NCI-H82 treated with DMSO at 0.1 percent for 48 hours (cell line): ENCODE results near the gene RTBDN.
A peak's percentile ranks its signal among the peaks of the same experiment; 100 is the strongest.
"Not testable (repeated sequence)": the region's sequence is repeated elsewhere in the genome, so short reads cannot be mapped to it uniquely, and the experiment has no call there.

Experiments used
- DNase-seq: peaks from one replicate; lab custom pipeline; 2025; ENCODE audit not compliant: unreplicated experiment; lab: John Stamatoyannopoulos, UW

Gene RTBDN

GRCh38 chr19:12825254-12826131, 8.9 kb downstream of the RTBDN start:
- DNase-seq: peak; percentile 67

DNA sequence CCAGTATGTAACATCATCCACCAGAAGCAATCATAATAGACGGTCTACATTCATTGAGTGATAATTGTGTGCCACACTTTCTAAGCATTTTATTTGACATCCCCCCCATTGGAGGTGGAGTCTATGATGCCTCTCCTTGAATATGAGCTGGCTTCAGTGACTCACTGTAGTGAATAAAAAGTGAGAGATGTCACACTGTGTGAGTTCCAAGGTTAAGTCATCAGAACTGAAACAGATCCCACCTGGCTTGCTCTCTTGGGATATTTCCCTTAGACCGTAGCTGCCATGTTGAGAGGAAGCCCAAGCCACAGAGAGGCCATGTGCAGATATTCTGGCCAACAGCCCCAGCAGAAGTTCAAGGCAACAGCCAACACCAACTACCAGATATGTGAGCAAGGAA, 12.6 kb downstream of the RTBDN start:
- DNase-seq: no peak

DNA sequence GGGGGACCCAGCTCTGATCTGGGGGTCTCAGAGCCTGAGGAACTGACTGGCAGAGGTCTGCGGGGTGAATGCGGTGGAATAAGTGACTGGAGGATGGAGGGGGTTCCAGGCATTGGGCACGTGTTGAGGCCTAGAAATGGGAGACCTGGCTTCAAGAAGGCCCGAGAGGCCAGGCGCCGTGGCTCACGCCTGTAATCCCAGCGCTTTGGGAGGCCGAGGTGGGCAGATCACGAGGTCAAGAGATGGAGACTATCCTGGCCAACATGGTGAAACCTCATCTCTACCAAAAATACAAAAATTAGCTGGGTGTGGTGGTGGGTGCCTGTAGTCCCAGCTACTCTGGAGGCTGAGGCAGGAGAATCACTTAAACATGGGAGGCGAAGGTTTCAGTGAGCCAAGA, 16.6 kb downstream of the RTBDN start:
- DNase-seq: not testable (repeated sequence)

- not testable (repeated sequence) for DNase-seq
These were observed 17.2 kb downstream of the RTBDN start for GRCh38 chr19:12817188-12817587.

- no peak for DNase-seq
These were observed 19.3 kb downstream of the RTBDN start for GRCh38 chr19:12815088-12815487.

DNA sequence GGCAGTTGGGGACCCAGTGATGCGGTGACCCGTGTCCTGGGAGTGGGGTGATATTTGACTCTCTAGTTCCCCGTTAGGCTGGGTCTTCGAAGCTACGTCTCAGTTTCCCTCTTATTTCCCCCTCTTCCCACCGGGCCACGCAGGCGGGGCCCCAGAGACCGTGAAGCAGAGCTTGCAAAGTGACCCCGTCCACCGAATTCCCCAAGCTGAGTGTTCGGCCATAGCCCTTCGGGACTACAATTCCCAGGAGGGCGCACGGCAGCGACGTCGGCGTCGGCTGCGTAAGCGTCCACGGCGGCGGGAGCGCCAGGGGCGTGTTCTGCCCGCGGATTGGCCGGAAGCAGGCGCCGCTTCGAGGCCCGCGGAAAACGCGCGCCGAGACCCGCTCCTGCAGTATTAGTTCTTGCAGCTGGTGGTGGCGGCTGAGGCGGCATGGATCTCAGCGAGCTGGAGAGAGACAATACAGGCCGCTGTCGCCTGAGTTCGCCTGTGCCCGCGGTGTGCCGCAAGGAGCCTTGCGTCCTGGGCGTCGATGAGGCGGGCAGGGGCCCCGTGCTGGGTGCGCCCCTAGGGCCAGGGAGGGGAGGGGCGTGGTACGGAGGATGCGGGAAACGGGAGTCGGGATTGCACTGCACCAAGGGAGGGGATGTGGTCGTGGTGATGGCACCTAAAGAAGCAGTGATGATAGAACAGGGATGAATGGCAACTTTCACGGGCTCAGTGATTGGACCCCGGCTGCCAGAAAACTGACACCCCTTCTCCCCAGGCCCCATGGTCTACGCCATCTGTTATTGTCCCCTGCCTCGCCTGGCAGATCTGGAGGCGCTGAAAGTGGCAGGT, 27.9 kb downstream of the RTBDN start, which contains the start of gene RNASEH2A:
RNASEH2A (plus strand) TSS at position 343 of the 840 bp plus-strand sequence; CDS start at position 433, 90 bp downstream.
- DNase-seq: peak; percentile 76

DNA sequence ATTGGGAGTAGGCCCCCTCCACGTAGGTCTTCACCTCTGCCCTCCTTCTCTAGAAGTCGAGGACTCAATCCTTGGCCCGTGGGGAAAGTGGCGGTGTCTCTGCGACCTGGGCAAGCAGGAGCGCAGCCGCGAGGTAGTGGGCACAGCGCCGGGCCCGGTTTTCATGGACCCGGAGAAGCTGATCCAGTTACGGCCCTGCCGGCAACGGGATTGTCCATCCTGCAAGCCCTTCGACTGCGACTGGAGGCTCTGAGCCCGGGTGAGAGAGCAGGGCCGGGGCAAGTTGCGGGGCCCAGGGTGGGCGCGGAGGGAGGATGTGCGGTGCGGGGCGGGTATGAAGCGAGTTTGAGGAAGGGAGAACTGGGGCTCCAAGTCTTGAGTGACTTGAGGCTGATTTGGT, 30.3 kb downstream of the RTBDN start:
- no peak for DNase-seq

- no peak for DNase-seq
These were observed 31.9 kb downstream of the RTBDN start for GRCh38 chr19:12802267-12803106.

- DNase-seq: peak; percentile 64
These were observed 32.7 kb downstream of the RTBDN start, which contains the start of the genes PRDX2 and THSD8 for GRCh38 chr19:12801466-12802266. PRDX2 (minus strand) TSS chr19:12801800; CDS start chr19:12801261, 539 bp downstream. THSD8 (plus strand) TSS chr19:12802069; CDS start chr19:12802072, 3 bp downstream.

DNA sequence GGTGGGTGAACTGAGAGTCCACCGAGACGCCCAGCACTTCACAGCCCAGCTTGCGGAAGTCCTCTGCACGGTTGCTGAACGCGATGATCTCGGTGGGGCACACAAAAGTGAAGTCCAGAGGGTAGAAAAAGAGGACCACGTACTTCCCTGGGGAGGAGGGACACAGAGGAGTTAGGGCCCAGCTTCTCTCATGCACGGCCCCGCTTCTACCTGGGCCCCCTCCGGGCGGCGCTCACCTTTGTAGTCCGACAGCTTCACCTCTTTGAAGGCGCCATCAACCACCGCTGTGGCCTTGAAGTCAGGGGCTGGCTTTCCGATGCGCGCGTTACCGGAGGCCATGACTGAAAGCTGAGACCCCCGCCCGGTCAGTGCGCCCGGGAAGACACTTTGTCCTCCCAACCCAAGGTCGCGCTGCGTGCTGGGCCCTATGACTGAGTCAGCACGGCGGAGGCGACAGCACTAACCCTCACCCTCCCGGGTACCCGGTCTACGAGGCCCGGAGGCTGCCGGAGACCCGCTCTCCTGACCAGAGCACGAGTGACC, 33.4 kb downstream of the RTBDN start:
- DNase-seq: no peak

GRCh38 chr19:12800466-12800770, 34.0 kb downstream of the RTBDN start:
- DNase-seq: no peak

- DNase-seq: no peak
These were observed 34.5 kb downstream of the RTBDN start for GRCh38 chr19:12799742-12800465.

GRCh38 chr19:12797607-12798006, 36.8 kb downstream of the RTBDN start:
- not testable (repeated sequence) for DNase-seq

GRCh38 chr19:12797141-12797587, 37.2 kb downstream of the RTBDN start:
- DNase-seq: no peak

DNA sequence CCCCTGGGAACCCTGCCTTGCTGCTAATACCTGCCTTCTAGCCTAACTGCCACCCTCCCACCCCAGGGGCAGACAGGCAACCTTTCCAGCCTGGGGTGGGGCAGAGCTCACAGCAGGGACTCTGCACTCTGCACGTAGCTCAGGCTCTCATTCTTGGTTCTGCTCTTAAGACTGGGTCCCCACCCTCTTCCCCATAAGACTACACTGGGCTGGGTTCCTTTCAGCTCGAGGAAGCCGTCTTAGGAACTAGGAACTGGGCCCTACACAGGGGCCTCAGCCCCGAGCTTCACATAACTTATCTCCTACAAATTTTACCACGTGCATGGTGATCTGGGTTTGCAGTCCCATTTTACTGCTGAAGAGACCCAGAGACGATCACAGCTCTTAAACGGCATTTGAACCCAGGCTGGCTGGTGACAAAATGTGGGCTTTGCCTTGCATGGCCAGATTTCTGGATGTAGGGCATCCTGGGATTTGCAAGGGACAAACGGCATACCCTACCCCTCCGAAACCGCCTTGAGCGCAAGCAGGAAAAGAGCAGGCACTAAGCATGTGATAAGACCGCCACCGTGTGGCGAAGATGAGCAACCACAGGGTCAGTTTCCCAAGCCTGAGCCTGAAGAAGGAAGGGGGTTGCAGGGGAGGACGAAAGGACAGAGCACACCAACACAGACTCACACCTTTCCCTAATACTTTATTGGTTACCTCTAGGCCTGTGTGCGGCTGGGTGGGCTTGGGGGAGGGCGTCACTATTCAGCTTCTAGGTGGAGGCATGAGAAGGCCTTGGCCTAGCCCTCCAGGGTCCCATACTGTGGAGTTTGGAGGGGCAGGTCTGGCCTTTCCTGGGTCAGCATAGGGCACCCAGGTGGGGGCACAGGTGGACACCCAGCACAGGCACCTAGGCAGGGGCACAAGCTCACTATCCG, 38.0 kb downstream of the RTBDN start:
- DNase-seq: peak; percentile 83

GRCh38 chr19:12794971-12795381, 39.4 kb downstream of the RTBDN start:
- no peak for DNase-seq

DNA sequence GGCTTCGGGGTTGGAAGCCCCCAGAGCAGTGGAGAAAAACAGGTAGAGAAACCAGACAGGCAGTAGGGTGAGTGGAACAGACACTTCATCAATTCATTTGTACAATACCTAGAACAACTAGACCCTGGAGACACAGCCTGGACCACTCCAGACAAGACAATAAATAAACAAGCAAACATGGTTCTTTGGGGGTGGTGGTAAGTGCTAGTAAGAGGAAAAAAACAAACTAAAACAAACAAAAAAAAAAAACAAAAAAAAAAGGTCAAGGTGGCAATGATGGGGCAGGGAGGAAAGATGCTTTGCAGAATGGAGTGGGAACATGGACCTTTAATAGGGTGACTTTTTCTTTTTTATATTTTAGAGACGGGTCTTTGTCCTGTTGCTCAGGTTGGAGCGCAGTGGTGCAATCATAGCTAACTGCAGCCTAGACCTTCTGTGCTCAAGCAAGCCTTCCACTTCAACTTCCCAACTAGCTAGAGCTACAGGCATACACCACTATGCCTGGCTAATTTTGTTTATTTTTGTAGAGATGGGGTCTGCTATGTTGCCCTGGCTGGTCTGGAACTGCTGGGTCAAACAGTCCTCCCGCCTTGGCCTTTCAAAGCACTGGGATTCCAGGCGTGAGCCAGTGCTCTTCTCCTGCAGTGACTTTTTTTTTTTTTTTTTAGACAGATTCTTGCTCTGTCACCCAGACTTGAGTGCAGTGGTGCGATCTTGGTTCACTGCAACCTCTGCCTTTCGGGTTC, 40.0 kb downstream of the RTBDN start:
- DNase-seq: no peak
